HepG2 (cell line): ENCODE measurements around the gene ENTPD6. TPM values are rescaled to one million over a fixed set of nuclear protein-coding genes. Genes with fewer than 3 reads are reported as not detected.

Experiments used
- DBP ChIP-seq: sonication (generic); formaldehyde crosslinking; IDR thresholded peaks from 2 replicates; pipeline ENCODE4 v1.4.0; 2020; ENCODE audit warnings: missing genetic modification reagents; ENCODE audit errors: not compliant biosample characterization
- GZF1 ChIP-seq: sonication (generic); formaldehyde crosslinking; IDR thresholded peaks from 2 replicates; pipeline ENCODE4 v1.5.1; 2020; ENCODE audit warnings: mild to moderate bottlenecking, missing genetic modification reagents
- HNF1A ChIP-seq, 2 experiments: sonication (generic) in 1 of 2; formaldehyde crosslinking in 1 of 2; IDR thresholded peaks; 2 replicates each; pipeline versions ENCODE4 v1.4.0 to v1.6.1; 2016 to 2020; ENCODE audit warnings: borderline replicate concordance in 1 of 2, low read depth in 1 of 2, mild to moderate bottlenecking in 1 of 2, missing genetic modification reagents in 1 of 2
- MLXIP ChIP-seq: sonication (generic); formaldehyde crosslinking; IDR thresholded peaks from 2 replicates; pipeline ENCODE4 v1.9.0; 2021; ENCODE audit warnings: missing genetic modification reagents, borderline replicate concordance
- NR2F6 ChIP-seq, 2 experiments: IDR thresholded peaks; 2 replicates each; pipeline ENCODE4 v1.6.1; 2016; ENCODE audit warnings: antibody characterized with exemption in 1 of 2, mild to moderate bottlenecking in 1 of 2
- PHF20 ChIP-seq: sonication (generic); formaldehyde crosslinking; IDR thresholded peaks from 2 replicates; pipeline ENCODE4 v1.5.0; 2020; ENCODE audit warnings: mild to moderate bottlenecking, missing genetic modification reagents
- SMAD3 ChIP-seq: sonication (generic); formaldehyde crosslinking; IDR thresholded peaks from 2 replicates; pipeline ENCODE4 v1.4.0; 2020; ENCODE audit warnings: missing genetic modification reagents
- SNRNP70 ChIP-seq: fragments of 200-400 bp; formaldehyde crosslinking; IDR thresholded peaks from 2 replicates; pipeline ENCODE4 v1.6.1; 2017; ENCODE audit warnings: mild to moderate bottlenecking, low read depth, low read length, moderate library complexity
- THAP11 ChIP-seq: IDR thresholded peaks from 2 replicates; pipeline ENCODE4 v1.6.1; 2016; ENCODE audit warnings: missing biosample characterization, missing genetic modification reagents
- TOPORS ChIP-seq: sonication (generic); formaldehyde crosslinking; IDR thresholded peaks from 2 replicates; pipeline ENCODE4 v1.8.0; 2023; ENCODE audit warnings: mild to moderate bottlenecking, missing genetic modification reagents
- ZBTB2 ChIP-seq: sonication (generic); formaldehyde crosslinking; IDR thresholded peaks from 2 replicates; pipeline ENCODE4 v1.8.0; 2022; ENCODE audit warnings: low read depth, missing genetic modification reagents
- ZFP41 ChIP-seq: sonication (generic); formaldehyde crosslinking; IDR thresholded peaks from 2 replicates; pipeline ENCODE4 v1.4.0; 2020; ENCODE audit warnings: mild to moderate bottlenecking, missing genetic modification reagents, borderline replicate concordance
- ZFX ChIP-seq: sonication (generic); formaldehyde crosslinking; IDR thresholded peaks from 2 replicates; pipeline ENCODE4 v1.4.0; 2020; ENCODE audit warnings: mild to moderate bottlenecking, low read depth, missing genetic modification reagents, moderate library complexity
- ZFYVE20 ChIP-seq: sonication (generic); formaldehyde crosslinking; IDR thresholded peaks from 2 replicates; pipeline ENCODE4 v1.8.0; 2023; ENCODE audit warnings: low read depth, mild to moderate bottlenecking, moderate library complexity, missing genetic modification reagents, borderline replicate concordance
- ZNF431 ChIP-seq: sonication (generic); formaldehyde crosslinking; IDR thresholded peaks from 2 replicates; pipeline ENCODE4 v1.9.0; 2022; ENCODE audit warnings: missing genetic modification reagents, low read depth, mild to moderate bottlenecking, borderline replicate concordance
- ZNF878 ChIP-seq: sonication (generic); formaldehyde crosslinking; IDR thresholded peaks from 2 replicates; pipeline ENCODE4 v1.8.1; 2023; ENCODE audit warnings: mild to moderate bottlenecking, missing genetic modification reagents, moderate library complexity
- polyA plus RNA-seq, 8 experiments: library from polyadenylated mRNA; depleted of rRNA in 3 of 8; stranded (reverse) in 7 of 8; unstranded in 1 of 8; fragments of >200 nt; fragmentation: Illumina TruSeq in 4 of 8; extraction: Trizol in 4 of 8; gene quantifications; 2 replicates each; pipeline versions ENCODE4 v1.2.1 to v1.2.3, GENCODE V29; 2011 to 2016; ENCODE audit warnings: low read depth in 4 of 8, missing spikeins in 1 of 8, mixed read lengths in 1 of 8; ENCODE audit not compliant: insufficient read depth in 1 of 8
- total RNA-seq, 5 experiments: library from RNA; depleted of rRNA; stranded (reverse); fragments of >200 nt; fragmentation: Illumina TruSeq; extraction: Trizol; gene quantifications; 2 replicates each; pipeline ENCODE4 v1.2.3, GENCODE V29; 2016; ENCODE audit warnings: low read depth in 1 of 5

The ENTPD6 gene
- total and polyA plus RNA-seq, 2 of the 13 experiments (the other 11 are each of a cell fraction or from before 2014, with no cell fraction given): 164 to 172 TPM

GRCh38 chr20:25195962-25196785 lies 662 bp downstream of the ENTPD6 start (continued):
- TF ChIP-seq MLXIP: no peak
- no peak for TF ChIP-seq ZNF878 (CRISPR knock-in tag)
- no peak; the same call in 1 of the 2 replicates for TF ChIP-seq ZFP41 (CRISPR knock-in tag)
- no peak for TF ChIP-seq ZFYVE20
- peak; percentile 18; the same call in 1 of the 2 replicates for TF ChIP-seq TOPORS (CRISPR knock-in tag)
- TF ChIP-seq ZNF431: no peak
- no peak for TF ChIP-seq HNF1A (IDR thresholded peaks at IDR 0.05; ENCODE audit: low read depth)
- no peak; the same call in 1 of the 2 replicates for TF ChIP-seq HNF1A (CRISPR knock-in tag; IDR thresholded peaks at IDR 0.05; ENCODE audit: borderline replicate concordance)
- TF ChIP-seq GZF1 (CRISPR knock-in tag): no peak
- TF ChIP-seq ZBTB2 (CRISPR knock-in tag): peak; percentile 29; the same call in 1 of the 2 replicates
- TF ChIP-seq NR2F6 (IDR thresholded peaks at IDR 0.05): 0 out of 2 replicates have a peak, but pooled peaks have one; percentile 19
- peak; percentile 50; the same call in 1 of the 2 replicates for TF ChIP-seq NR2F6 (CRISPR knock-in tag; IDR thresholded peaks at IDR 0.05)
- TF ChIP-seq DBP: peak; percentile 24
- TF ChIP-seq PHF20 (CRISPR knock-in tag): no peak
- TF ChIP-seq SNRNP70: no peak
- peak; percentile 65 for TF ChIP-seq ZFX (CRISPR knock-in tag)
- TF ChIP-seq THAP11 (CRISPR knock-in tag): no peak; the same call in 1 of the 2 replicates
- TF ChIP-seq SMAD3 (CRISPR knock-in tag): no peak
